IPS-NIHi11 (cell line): Measurements from ENCODE around the gene MORN3.
"Not testable (repeated sequence)": the region's sequence is repeated elsewhere in the genome, so short reads cannot be mapped to it uniquely, and the experiment has no call there.

ENCODE experiments used
- DNase-seq: peaks from one replicate; pipeline ENCODE4 v3.0.0; 2012; ENCODE audit warnings: mixed read lengths, low spot score

MORN3 gene

DNA sequence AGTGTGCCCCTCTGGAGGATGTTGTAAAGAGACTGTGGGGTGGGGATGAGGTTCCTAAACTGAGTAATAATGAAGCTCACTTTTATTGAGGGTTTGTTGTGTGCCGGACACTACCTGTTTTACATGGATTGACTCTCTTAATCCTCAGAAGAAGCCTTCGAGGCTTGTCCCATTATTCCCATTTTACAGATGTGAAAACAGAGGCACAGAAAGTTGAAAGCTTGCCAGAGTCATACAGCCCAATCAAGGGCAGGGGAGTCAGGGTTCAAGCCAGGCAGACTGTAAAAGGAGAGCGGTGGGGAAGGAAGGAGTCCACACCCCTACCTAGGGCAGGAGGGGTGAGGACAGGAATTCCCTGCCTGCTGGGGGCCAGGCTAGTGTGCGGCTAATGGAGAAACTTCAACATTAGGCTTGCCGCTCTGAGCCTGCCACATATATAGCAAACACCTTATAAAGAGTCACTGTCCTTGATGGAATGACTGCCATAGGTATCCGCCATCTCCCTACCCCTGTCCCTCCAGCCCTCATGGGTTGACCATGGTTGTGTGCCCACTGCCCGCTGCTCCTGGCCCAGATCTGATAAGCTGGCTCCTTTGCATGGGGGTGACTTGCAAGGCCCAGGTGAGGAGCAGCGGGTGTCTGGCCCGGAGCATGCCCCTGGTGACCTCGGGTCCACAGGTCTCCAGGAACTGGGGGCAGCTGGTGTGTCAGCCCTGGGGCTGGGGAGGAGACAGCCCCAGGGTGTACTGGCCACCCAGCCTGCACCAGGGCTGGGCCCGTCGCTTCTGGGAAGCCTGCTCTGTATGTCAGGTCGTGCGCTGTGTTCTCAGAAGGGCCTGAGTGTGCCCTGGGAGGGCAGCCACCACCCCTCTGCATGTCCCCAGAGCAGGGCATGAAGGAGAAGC lies 30.9 kb downstream of the MORN3 start:
- no peak for DNase-seq

DNA sequence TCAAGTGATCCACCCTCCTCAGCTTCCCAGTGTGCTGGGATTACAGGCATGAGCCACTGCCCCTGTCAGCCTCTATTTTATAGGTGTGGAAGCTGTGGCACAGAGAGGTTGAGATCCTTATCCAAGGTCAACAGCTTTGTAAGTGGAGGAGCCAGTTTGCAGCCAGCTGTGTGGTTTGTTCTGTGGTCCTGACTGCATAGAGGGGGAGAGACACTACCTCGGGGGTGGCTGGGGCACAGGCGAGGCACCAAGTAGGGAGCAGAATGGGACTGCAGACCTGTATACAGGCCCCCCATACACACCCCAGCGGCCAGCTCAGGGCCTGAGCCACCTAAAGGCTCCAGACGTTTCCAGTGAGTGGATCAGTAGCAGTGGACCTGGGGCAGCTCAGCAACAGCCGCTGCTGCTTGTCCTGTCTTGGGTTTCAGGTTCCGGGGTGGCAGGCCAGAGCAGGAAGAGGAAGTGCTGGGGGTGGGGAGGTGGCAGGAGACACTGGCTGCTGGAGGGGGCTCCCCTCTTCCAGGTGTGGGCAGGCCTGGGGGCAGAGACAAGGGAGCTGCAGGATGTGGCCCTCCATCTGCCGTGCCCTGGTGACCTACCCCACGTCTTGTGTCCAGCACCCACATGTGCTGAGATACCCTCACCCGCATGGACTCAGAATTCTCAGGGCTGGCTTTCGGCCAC lies 32.1 kb downstream of the MORN3 start:
- no peak for DNase-seq

DNA sequence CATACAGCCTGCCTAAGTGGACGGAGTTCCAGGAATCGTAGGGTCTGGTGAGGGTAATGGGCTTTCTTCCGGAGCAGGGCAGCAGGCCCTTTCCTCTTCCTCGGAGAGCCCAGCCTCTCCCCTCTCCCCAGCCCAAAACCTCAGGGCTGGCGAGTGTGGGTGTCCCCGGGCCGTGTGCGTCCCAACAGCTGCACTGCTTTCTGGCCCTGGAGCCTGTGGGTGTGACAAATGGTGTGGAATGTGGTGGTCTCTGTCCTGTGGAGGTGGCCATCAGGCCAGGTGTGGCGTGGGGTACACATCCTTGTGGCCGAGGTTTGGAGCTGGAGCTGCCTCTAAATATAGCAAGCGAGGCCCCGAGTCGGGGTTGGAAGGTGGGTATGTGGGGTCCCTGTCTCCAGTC lies 34.6 kb downstream of the MORN3 start:
- no peak for DNase-seq

- DNase-seq: not testable (repeated sequence)
These were observed 35.6 kb downstream of the MORN3 start for GRCh38 chr12:121633833-121634196.

- no peak for DNase-seq
These were observed 37.1 kb downstream of the MORN3 start for GRCh38 chr12:121632069-121632970.

DNA sequence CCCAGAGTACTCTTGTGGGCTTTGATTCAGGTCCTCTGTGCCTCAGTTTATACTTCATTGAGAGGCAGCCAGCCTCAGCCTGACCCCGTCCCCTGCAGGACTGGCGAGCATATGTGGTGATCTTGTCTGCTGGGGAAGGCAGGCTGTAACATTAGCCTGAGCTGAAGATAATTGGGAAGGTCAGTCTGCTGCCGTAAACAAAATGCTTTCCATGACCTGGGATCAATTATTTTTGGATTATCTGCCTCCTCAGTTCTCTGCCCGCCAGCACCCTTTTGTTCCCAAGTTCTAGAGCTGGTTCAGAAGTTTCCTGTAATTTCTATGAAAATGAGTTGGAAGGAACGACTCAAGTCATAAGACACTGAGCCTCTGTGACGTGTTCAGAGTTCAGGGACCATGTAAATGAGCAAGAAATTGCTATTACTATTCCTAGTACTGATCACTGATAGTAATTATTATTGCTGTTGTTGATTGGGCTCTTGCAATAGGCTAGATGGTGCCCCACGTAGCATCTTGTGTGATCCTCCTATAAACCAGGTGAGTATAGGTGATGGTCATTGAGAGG lies 38.6 kb downstream of the MORN3 start:
- no peak for DNase-seq

- no peak for DNase-seq
These were observed 40.9 kb downstream of the MORN3 start for GRCh38 chr12:121628536-121628935.

- no peak for DNase-seq
These were observed 41.4 kb downstream of the MORN3 start for GRCh38 chr12:121628037-121628436.

DNA sequence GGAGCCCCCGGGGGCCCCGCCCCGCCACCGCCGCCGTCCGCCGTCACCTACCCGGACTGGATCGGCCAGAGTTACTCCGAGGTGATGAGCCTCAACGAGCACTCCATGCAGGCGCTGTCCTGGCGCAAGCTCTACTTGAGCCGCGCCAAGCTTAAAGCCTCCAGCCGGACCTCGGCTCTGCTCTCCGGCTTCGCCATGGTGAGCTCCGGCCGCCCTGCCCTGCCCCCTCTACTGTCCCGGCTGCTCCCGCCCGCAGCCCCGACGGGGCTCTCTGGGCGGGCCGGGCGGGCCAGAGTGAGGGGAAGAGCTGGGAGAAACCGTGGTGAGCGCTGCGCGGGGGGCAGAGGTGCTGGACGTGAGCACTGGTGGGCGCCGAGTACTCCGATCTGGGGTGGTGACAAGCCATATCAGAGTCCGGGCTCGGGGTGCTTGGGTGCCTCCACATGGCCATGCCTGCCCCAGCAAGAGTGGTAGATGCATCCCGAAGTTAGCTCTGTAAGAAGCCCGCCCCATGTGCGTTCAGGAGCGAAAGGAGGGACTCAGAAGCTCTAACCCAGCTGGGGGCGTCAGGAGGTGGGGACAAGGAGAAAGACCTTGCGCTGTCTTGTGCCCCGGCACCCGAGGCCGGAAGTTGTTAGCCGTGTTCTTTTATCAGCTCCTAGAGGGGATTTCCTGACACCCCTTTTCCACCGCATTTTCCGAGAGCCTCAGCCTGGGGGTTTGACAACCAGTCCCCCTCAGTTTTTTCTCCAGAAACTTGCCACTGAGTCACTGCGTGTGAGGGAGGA lies 42.4 kb downstream of the MORN3 start:
- DNase-seq: peak; percentile 70

GRCh38 chr12:121626087-121626852 lies 43.2 kb downstream of the MORN3 start, which contains the start of gene ORAI1:
TSS of gene ORAI1 (plus strand) at chr12:121626530.
- peak; percentile 94 for DNase-seq

DNA sequence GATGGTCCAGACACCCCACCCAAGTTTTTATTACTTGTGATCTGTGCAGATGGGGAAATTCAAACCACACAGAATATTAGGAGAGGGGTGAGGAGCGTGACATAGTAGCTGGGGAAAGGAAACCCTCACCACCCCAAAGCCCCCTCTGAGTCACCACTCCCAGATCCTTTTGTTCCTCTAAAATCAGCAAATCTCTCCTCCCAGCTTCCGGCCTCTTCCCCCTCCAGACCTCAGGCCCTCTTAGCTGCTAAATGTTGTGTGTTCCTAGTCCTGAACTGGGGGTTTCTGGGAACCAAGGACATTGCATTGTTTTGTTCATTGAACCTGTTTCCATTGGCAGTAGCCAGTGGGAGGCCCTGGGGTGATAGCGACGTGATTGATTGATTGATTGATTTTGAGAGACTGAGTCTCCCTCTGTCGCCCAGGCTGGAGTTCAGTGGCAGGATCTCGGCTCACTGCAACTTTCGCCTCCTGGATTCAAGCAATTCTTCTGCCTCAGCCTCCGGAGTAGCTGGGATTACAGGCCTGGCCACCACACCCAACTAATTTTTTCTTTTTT lies 49.0 kb downstream of the MORN3 start:
- DNase-seq: no peak

DNA sequence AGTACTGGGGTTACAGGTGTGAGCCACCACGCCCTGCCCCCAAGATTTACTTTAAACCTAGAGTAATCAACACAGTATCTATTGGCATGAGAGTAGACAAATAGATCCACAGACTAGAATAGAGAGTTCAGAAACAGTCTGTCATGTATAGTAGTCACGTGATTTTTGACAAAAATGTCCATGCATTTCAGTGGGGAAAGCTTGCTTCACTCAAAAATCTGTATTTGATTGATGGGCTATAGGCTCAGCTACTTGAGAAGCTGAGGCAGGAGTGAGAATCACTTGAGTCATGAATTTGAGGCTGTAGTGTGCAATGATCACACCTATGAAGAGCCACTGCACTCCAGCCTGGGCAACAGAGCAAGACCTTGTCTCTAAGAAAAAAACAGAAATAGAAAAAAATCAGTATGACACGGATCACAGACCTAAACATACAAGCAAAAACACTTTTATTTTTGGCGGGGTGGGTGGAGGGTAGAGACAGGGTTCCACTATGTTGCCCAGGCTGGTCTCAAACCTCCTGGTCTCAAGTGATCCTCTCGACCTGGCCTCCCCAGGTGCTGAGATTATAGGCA lies 50.7 kb downstream of the MORN3 start:
- no peak for DNase-seq

GRCh38 chr12:121614872-121615467 lies 54.5 kb downstream of the MORN3 start:
- DNase-seq: no peak

DNA sequence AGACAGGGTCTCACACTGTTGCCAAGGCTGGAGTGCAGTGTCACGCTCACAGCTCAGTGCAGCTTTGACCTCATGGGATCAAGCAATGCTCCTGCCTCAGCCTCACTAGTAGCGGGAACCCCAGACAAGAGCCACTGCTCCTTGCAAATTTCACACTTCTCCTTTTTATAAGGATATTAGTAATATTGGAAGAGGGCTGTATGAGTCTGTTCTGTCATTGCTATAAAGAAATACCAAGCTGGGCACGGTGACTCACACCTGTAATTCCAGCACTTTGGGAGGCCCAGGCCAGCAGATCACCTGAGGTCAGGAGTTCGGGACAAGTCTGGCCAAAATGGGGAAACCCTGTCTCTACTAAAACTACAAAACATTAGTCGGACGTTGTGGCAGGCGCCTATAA lies 56.0 kb downstream of the MORN3 start:
- DNase-seq: no peak

DNA sequence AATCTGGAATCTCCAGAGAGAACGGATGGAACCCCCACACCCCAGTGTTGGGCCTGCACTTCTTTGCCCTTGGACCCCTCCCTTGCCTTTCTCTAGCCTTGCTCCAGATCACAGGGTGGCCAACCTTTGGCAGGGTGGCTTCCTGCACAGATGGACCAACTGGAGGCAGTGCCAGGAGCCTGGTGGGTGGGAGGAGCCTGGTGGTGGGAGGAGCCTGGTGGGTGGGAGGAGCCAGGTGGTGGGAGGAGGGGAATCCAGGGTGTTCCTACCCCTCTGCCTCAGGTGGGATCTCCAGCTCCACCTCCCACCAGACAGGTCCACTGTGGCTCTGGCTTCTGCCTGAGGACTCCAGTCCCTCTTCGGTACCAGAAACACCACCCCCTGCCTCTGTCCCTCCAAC lies 58.1 kb downstream of the MORN3 start:
- DNase-seq: peak; percentile 87

DNA sequence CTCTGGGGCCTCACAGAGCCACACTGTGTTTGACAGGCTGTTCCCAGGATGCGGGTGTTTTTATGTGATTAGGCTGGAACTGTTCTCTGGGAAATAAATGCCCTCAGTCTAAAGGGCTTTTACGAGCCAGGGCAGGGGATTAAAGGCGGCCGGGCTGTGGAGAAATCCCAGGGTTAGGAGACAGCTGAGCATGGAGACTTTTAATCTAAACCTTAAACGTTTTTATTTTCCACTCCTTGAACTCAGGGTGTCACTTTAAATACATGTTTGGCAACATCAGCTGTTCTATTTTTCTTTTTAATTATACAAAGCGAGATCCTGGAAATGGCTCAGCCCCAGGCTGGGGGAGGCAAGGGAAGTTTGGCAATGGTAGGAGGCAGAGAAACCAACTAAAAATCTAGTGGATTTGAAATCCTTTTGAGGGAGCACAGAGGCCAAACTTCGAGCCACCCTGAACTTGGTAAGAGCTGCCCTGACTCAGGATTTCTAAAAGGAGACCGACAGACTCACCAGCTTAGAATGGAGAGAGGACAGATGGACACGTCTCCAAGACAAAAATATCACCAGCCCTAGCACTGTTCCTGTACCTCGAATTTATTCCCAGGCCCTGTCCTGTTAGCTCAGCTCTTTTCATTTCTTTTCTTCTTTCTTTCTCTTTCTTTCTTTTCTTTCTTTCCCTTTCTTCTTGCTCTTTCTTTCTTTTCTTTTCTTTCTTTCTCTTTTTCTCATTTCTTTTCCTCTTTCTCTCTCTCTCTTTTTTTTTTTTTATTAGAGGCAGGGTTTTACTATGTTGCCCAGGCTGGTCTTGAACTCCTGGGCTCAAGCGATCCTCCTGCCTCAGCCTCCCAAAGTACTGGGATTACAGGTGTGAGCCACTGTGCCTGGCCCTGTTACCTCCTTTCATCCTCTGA lies 59.0 kb downstream of the MORN3 start:
- no peak for DNase-seq

DNA sequence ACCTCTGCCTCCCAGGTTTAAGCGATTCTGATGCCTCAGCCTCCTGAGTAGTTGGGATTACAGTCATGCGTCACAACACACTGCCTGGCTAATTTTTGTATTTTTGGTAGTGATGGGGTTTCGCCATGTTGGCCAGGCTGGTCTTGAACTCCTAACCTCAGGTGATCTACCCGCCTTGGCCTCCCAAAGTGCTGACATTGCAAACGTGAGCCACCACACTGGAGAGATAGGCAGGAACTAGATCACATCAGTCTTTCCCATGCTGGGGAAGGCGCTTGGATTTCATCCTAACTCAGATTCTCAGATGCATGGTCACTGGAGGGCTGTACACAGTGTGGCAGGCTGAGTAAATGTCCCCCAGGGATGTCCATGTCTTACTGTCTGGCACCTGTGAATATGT lies 61.2 kb downstream of the MORN3 start:
- no peak for DNase-seq

DNA sequence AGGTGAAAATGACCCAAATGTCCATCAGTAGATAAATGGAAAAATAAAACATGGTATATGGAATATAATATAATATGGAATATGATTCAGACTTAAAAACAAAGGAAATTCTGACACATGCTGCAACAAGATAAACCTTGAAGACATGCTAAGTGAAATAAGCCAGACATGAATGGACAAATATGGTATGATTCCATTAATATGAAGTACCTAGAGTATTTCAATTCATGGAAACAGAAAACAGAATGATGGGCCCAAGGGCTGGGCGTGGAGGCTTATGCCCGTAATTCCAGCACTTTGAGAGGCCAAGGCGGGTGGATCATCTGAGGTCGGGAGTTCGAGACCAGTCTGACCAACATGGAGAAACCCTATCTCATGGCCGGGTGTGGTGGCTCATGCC lies 65.9 kb downstream of the MORN3 start:
- DNase-seq: no peak
